PC-9 (cell line): ENCODE measurements around the gene ATE1.

Experiments used
- EZH2 ChIP-seq: fragments of 200-600 bp; sonication (generic); IDR thresholded peaks from 2 replicates; pipeline ENCODE4 v1.8.0; 2017; ENCODE audit warnings: antibody characterized with exemption, low read depth
- TF ChIP-seq, protein P1 (sequence below): fragments of 200-600 bp; sonication (generic); conservative IDR thresholded peaks from 2 replicates; pipeline ENCODE4 v1.6.1; 2017; ENCODE audit warnings: mixed run types, antibody characterized with exemption, mild to moderate bottlenecking, moderate library complexity

DNA sequence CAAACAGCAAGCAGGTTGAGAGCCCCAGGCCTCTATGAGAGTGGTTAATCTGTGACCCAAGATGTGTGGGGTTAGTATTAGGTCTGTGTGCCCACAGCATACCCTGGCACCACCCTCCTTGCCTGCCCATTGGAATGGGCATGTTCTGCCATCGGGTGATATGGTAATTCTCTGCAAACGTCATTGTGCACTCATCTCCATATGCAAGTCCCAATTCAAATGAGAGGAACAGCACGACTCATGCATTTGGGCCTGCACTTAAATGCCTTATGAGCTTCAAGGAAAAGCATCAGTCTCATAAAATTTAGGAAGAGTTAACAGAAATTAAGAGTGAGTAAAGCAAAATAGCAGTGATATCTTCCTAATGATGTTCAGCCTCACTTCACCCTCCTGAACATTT lies 195.7 kb downstream of the ATE1 start:
- TF ChIP-seq, protein P1, sequence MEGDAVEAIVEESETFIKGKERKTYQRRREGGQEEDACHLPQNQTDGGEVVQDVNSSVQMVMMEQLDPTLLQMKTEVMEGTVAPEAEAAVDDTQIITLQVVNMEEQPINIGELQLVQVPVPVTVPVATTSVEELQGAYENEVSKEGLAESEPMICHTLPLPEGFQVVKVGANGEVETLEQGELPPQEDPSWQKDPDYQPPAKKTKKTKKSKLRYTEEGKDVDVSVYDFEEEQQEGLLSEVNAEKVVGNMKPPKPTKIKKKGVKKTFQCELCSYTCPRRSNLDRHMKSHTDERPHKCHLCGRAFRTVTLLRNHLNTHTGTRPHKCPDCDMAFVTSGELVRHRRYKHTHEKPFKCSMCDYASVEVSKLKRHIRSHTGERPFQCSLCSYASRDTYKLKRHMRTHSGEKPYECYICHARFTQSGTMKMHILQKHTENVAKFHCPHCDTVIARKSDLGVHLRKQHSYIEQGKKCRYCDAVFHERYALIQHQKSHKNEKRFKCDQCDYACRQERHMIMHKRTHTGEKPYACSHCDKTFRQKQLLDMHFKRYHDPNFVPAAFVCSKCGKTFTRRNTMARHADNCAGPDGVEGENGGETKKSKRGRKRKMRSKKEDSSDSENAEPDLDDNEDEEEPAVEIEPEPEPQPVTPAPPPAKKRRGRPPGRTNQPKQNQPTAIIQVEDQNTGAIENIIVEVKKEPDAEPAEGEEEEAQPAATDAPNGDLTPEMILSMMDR: no peak
- TF ChIP-seq EZH2: no peak
